VCaP (cell line): Measurements from ENCODE around the gene ATP8A1.

ENCODE experiments used
- H3K27ac ChIP-seq: fragments of 450-650 bp; 2 replicates; pipeline ENCODE4 v1.5.1; 2017
- TF ChIP-seq, protein P1 (sequence below): fragments of 450-650 bp; conservative IDR thresholded peaks from 2 replicates; pipeline ENCODE4 v1.5.1; 2017; ENCODE audit warnings: mild to moderate bottlenecking, moderate library complexity

Gene ATP8A1

GRCh38 chr4:42428036-42428435 is 228.9 kb downstream of the ATP8A1 start:
- TF ChIP-seq, protein P1, sequence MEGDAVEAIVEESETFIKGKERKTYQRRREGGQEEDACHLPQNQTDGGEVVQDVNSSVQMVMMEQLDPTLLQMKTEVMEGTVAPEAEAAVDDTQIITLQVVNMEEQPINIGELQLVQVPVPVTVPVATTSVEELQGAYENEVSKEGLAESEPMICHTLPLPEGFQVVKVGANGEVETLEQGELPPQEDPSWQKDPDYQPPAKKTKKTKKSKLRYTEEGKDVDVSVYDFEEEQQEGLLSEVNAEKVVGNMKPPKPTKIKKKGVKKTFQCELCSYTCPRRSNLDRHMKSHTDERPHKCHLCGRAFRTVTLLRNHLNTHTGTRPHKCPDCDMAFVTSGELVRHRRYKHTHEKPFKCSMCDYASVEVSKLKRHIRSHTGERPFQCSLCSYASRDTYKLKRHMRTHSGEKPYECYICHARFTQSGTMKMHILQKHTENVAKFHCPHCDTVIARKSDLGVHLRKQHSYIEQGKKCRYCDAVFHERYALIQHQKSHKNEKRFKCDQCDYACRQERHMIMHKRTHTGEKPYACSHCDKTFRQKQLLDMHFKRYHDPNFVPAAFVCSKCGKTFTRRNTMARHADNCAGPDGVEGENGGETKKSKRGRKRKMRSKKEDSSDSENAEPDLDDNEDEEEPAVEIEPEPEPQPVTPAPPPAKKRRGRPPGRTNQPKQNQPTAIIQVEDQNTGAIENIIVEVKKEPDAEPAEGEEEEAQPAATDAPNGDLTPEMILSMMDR, result no peak
- H3K27ac ChIP-seq, result no peak overlapping the region

DNA sequence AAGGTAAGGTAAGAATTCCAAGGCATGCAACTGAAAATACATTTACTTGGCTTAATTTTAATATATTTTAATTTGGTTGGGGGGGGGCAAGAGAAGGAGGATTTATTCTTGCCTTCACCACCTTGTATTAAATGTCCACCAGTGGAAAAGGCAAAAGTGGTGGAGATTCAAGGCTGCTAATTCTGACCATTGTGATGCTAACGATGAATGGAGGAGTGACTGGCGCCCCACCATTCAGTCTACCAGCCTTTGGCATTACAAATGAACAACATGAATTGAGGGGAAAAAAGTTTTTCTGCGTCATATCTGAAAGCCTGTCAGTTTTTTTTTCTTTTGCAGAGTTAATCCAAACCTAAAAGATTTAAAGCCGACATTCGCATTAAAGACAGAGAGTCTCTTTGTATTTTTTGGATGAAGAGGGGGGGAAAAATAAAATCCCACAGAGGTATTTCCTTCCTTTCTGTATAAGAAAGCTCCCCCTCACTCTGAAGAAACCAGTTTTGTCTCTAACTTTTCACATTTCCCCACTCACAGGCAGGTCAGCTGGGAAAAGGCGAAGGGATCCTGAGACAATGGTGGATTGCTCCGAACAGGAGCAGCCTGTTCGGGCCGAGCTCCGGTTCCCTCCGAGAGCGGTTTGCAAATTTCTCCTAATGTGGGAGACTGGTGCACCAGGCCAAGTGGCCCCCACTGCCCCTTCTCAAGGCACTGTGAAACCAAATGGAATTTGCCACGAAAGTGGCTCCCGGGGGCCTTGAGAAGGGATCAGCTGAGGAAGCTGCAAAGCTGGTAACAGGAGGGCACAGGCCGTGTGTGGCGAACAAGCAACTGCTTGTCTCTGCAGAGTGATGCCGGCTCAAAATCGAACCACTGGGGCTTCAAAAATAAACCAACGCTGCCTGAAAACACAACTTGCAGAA is 231.5 kb downstream of the ATP8A1 start:
- no peak overlapping the region for H3K27ac ChIP-seq
- TF ChIP-seq, protein P1, result no peak

- no peak overlapping the region for H3K27ac ChIP-seq
- TF ChIP-seq, protein P1, result no peak
These were observed 236.8 kb downstream of the ATP8A1 start for GRCh38 chr4:42420140-42420539.

GRCh38 chr4:42417550-42417949 is 239.4 kb downstream of the ATP8A1 start:
- no peak overlapping the region for H3K27ac ChIP-seq

GRCh38 chr4:42416017-42416416 is 240.9 kb downstream of the ATP8A1 start:
- no peak overlapping the region for H3K27ac ChIP-seq
- TF ChIP-seq, protein P1, result no peak

More at GRCh38 chr4:42417550-42417949, 239.4 kb downstream of the ATP8A1 start:
- TF ChIP-seq, protein P1, result no peak

DNA sequence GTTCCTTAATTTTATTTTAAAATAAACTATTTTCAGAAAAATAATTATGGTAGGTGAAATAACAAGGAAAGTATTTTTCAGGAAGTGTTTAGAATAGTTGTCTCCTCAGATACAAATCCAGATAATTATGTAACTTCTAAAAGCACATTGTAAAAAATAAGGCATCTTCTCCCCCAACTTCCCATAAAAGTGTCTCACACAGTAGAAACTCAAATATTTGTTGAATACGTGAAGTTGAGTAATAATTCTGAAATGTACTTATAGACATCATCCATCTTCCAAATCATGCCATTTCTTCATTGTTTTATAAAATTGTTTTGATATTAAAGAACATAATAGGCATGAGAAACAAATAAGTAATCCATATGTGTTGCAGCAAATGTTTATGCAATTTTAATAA is 241.6 kb downstream of the ATP8A1 start:
- TF ChIP-seq, protein P1, result no peak
- no peak overlapping the region for H3K27ac ChIP-seq

DNA sequence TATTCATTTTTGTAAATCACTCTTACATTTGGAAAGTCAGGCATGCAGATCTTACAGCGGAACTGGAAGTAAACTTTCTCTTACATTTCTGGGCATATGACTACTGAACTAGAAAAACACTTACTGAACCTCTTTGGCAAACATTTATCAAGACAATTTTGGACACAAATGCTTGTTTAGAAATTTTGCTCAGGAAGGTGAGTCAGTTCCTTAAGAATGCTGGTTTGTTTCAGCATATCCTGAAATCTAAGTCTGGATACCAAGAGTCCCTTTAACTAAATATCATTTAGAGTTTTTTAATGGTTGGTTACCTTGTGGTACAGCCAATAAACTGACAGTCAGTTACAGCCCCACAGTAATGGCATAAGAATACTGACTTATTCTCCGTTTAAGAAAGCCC is 244.7 kb downstream of the ATP8A1 start:
- no peak overlapping the region for H3K27ac ChIP-seq

More for the DNA sequence above, 244.7 kb downstream of the ATP8A1 start:
- TF ChIP-seq, protein P1, result no peak
